Esophagus (tissue), 2 donors: Measurements from ENCODE around the gene ISG20L2. TPM values are rescaled to one million over a fixed set of nuclear protein-coding genes. Genes with fewer than 3 reads are reported as not detected.
A peak's percentile ranks its signal among the peaks of the same experiment; 100 is the strongest.

Source experiments
- H3K27ac ChIP-seq, 2 donors: one replicate each; pipeline ENCODE4 v1.5.1; 2013; ENCODE audit warnings: low read depth in 2 of 2, mild to moderate bottlenecking in 2 of 2, inconsistent platforms in 1 of 2, low read length in 1 of 2, moderate library complexity in 1 of 2
- H3K27me3 ChIP-seq, 2 donors: one replicate each; pipeline ENCODE4 v1.6.1; 2013; ENCODE audit warnings: low read length in 2 of 2, control low read depth in 1 of 2, mild to moderate bottlenecking in 1 of 2; ENCODE audit not compliant: insufficient read depth in 2 of 2, control insufficient read depth in 1 of 2
- H3K36me3 ChIP-seq, 2 donors: one replicate each; pipeline ENCODE4 v1.6.1; 2013; ENCODE audit warnings: low read length in 1 of 2; ENCODE audit not compliant: control insufficient read depth in 2 of 2, insufficient read depth in 2 of 2
- H3K4me1 ChIP-seq, 2 donors: one replicate each; pipeline ENCODE4 v1.6.1; 2013; ENCODE audit warnings: low read length in 1 of 2; ENCODE audit not compliant: control insufficient read depth in 2 of 2, insufficient read depth in 2 of 2
- H3K4me3 ChIP-seq, 2 donors: one replicate each; pipeline ENCODE4 v1.5.1; 2013; ENCODE audit warnings: low read length in 2 of 2, mild to moderate bottlenecking in 2 of 2, low read depth in 1 of 2, moderate library complexity in 1 of 2
- H3K9me3 ChIP-seq, 2 donors: one replicate each; pipeline ENCODE4 v1.6.1; 2013; ENCODE audit warnings: mild to moderate bottlenecking in 2 of 2, low read depth in 1 of 2, low read length in 1 of 2, moderate library complexity in 1 of 2; ENCODE audit not compliant: control insufficient read depth in 2 of 2, insufficient read depth in 1 of 2
- whole genome bisulfite sequencing, 2 donors: extraction: QIAGEN DNeasy Blood & Tissue Kit; methylation state at CpG; one replicate each; pipeline ENCODE4 v1.1.7; 2013; 5-methylcytosine and 5-hydroxymethylcytosine counted together
- polyA plus RNA-seq, 2 donors: library from polyadenylated mRNA; stranded (reverse); fragments of 200-250 nt; gene quantifications; one replicate each; pipeline ENCODE4 v1.2.3, GENCODE V29; 2013
- donor health status: healthy with polysubstance abuse.
- donor health status: Bipolar disorder and iron deficiency.

Gene ISG20L2
- polyA plus RNA-seq, 2 donors: 8.5 to 16.5 TPM

DNA sequence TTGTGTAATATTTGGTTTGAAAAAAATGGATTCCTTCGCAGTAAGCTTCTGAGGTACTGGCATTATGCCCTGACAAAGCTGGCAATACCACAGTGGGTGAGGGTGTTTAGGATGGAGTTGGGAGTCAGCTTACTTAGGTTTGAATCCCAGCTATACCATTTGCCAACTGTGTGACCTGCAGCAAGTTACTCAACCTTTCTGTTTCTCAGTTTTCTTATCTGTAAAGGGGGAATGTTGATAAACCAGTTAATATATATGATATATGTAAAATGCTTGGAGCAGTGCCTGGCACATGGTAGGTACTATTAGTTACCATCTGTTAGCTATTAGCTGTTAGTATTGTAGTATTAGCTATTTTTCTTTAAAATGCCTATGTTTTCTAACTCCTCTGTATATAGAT lies 27.8 kb upstream of the ISG20L2 start:
- H3K9me3 ChIP-seq: no peaks in the 10 kb centered on the region
- no peak overlapping the region for H3K27ac ChIP-seq
- H3K27me3 ChIP-seq: no peaks in the 10 kb centered on the region
- no peak overlapping the region for H3K4me3 ChIP-seq
- H3K36me3 ChIP-seq: no peaks in the 10 kb centered on the region
- peaks cover 0 to 2% of the 10 kb centered on the region in 2 donors for H3K4me1 ChIP-seq
- WGBS, 2 donors: 93 to 94% methylated on average over 1 of the region's 1 CpG

DNA sequence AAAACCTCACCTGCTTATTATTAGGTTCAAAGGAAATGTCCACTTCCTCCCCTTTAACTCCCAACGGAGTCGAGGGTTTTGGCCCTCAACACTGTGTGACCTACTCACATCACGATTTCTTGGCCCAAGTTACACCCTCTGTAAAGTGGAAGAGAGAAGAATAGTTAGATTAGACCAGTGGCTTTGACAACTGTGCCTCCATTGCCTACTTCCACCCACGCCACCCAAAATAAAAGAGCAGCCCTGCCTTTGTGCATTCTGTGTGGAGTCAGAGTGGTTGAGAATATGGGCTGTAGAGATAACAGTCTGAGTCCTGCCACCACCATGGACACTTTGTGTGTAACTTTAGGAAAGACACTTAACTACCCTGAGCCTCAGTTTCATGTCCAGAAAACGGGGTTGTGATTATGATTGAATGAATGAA lies 27.0 kb upstream of the ISG20L2 start:
- 73 to 77% methylated on average over 5 of the region's 5 CpGs for WGBS, 2 donors
- no peak overlapping the region for H3K4me3 ChIP-seq

DNA sequence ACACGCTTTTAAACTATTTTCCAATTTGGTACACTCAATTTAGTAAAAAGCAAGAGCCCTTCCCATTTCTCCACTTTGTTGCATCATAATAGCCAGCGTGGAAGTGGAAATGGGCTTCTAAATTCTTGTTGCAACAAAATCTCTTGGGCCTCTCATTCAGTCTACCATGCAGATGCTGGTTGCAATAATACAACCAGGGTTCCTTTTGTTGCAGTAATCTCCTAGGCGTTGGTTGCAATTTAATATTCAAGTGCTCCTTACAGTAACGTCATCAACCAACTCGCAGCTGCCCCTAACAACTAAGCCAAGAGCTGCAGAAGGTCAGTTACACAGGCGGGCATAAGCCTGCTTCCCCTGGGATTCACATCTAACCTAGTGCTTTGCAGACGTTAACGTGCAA lies 25.7 kb upstream of the ISG20L2 start:
- H3K27ac ChIP-seq: no peak overlapping the region
- H3K27me3 ChIP-seq: no peaks in the 10 kb centered on the region
- no peaks in the 10 kb centered on the region for H3K9me3 ChIP-seq
- no peak overlapping the region for H3K4me3 ChIP-seq
- no peaks in the 10 kb centered on the region for H3K36me3 ChIP-seq
- 82 to 83% methylated on average over 8 of the region's 8 CpGs for WGBS, 2 donors
- peaks cover 0 to 9% of the 10 kb centered on the region in 2 donors for H3K4me1 ChIP-seq

More for the DNA sequence above, 27.0 kb upstream of the ISG20L2 start:
- H3K4me1 ChIP-seq: peaks cover 0 to 2% of the 10 kb centered on the region in 2 donors
- H3K27me3 ChIP-seq: no peaks in the 10 kb centered on the region
- no peaks in the 10 kb centered on the region for H3K36me3 ChIP-seq
- H3K9me3 ChIP-seq: no peaks in the 10 kb centered on the region
- H3K27ac ChIP-seq: no peak overlapping the region

DNA sequence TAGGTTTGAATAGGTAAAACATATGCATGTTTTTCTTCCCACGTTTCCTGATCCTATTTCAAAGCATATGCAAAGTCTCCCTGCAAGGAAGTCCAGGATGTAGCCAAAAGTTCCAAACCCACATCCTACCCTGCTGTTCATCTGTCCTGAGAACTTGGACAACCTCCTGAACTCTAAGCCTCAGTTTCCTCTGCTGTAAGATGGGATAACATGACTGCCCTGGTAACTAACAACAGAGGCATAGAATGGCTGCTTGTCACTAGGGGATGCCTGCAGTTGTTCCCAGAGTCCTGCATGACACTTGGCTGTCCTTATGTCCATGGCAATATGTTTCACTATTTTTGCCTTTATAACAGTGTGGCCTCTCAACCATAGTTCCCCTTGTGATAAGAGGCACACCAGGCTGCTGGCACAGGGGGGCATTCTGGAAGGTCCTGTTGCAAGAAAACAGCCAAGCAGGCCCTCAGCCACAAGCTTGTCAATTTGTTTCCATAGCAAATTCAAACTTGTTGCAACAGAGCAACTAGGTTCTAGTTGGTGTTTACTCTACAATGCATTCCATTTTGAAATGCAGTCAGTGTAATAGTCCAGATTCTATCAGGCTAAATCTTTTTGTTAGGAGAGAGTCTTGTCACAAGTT lies 24.4 kb upstream of the ISG20L2 start:
- Histone ChIP-seq H3K27ac (peak overlapping the region in 1 of 2 donors; percentile 28), H3K27me3 (no peaks in the 10 kb centered on the region), H3K36me3 (no peaks in the 10 kb centered on the region), H3K4me3 (peak overlapping the region in 1 of 2 donors; percentile 99), H3K9me3 (no peaks in the 10 kb centered on the region), H3K4me1 (peaks cover 0 to 12% of the 10 kb centered on the region in 2 donors)
- 15 to 16% methylated on average over 1 of the region's 1 CpG for WGBS, 2 donors

DNA sequence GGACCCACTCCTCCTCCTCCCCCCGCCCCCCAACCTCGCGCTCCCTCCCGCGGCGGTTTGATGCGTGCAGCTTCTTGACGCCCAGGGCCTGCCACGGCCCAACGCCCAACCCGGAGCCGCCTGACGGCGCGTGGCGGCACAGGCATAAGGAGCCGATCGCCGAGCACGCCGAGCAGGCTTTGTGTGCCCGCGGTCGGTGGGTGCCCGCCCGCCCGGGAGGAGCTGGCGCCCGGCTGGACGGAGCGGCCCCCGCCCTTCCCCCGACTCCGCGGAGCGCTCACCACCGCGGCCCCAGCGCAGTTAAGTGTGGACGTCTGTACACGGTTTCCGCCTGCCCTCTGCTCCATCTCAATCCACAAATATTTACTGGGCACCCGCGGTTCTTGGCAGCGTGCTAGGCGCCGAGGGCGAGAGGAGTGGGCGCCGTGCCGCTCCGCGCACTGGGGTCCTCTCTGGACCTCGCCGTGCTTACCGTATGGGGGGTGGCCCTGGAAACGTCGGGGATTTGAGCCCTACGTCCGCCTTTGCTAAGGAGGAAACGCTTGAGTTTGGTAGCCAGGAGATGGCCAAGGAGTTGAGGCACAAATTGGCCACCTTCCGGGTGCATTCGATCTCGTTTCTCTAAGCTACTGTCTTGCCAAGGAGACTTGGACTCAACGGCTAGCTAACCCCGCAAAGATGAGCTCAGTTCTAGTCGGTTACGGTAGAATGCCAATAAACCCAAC lies 23.4 kb upstream of the ISG20L2 start:
- Histone ChIP-seq H3K4me1 (peaks cover 0 to 18% of the 10 kb centered on the region in 2 donors), H3K27ac (peak overlapping the region; percentile 96 to 98), H3K4me3 (peak overlapping the region; percentile 95 to 99), H3K36me3 (no peaks in the 10 kb centered on the region), H3K9me3 (no peaks in the 10 kb centered on the region), H3K27me3 (no peaks in the 10 kb centered on the region)
- WGBS, 2 donors: 0% methylated on average over 48 to 68 of the region's 68 CpGs

DNA sequence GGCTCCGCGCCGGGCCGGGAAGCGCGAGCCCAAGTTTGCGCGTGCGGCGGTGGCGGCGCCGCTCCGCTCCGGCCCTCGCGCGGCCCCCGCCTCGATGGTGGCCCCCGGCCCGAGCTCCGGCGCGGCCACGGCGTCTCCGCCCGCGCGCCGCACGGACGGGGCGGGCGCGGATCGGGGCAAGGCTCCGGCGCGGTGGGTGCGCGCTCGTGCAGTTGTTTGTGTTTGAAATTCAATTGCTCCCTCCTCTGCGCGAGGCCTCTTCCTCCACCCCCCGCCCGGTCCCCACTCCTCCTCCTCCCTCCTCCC lies 22.8 kb upstream of the ISG20L2 start, which contains the start of gene HDGF:
HDGF (minus strand) TSS at position 225 of the 306 bp plus-strand sequence. CDS start 246 bp downstream, outside the sequence.
- peaks cover 0 to 18% of the 10 kb centered on the region in 2 donors for H3K4me1 ChIP-seq
- 0% methylated on average over 32 to 48 of the region's 48 CpGs for WGBS, 2 donors

DNA sequence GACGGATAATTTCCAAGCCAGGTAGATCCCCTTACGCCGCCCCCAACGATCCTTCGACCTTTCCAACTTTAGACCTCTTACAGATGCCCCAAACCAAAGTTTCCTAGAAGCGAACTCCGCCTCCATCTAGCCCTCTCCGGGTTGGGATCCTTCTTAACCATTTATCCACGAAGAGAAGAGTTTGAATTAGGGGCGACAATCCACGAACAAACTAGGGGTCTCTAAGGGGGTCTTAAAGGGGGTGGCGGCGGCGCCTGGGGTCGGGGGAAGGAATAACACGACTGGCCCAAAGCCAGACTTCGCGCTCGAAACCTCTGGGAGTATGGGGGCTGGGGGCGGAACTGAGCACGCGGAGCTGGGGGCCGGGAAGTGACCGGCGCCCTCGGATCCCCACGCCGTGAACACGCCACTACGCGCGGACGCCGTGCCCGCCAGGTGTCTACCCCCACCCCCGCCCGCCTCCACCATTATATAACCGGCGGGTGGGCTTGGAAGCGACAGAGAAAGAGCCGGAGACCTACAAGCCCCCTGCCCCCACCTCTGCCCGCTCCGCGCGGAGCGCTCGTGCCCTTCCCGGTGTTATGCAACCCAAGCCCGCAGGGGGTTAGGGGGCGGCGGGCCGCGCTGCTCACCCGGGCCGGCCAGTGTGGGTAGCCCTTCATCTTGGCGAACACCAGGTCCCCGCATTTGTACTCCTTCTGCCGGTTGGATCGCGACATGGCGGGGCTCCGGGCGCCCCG lies 22.3 kb upstream of the ISG20L2 start:
- no peaks in the 10 kb centered on the region for H3K9me3 ChIP-seq
- peak overlapping the region; percentile 96 to 98 for H3K27ac ChIP-seq
- no peaks in the 10 kb centered on the region for H3K36me3 ChIP-seq
- peaks cover under 1 to 21% of the 10 kb centered on the region in 2 donors for H3K4me1 ChIP-seq
- WGBS, 2 donors: 1% methylated on average over 57 to 64 of the region's 64 CpGs
- peak overlapping the region; percentile 95 to 99 for H3K4me3 ChIP-seq
- H3K27me3 ChIP-seq: no peaks in the 10 kb centered on the region

More for the DNA sequence above, 22.8 kb upstream of the ISG20L2 start, which contains the start of gene HDGF:
- Histone ChIP-seq H3K9me3 (no peaks in the 10 kb centered on the region), H3K27me3 (no peaks in the 10 kb centered on the region), H3K36me3 (no peaks in the 10 kb centered on the region), H3K27ac (peak within 1 kb of the TSS; percentile 96 to 98), H3K4me3 (peak within 1 kb of the TSS; percentile 95 to 99)

DNA sequence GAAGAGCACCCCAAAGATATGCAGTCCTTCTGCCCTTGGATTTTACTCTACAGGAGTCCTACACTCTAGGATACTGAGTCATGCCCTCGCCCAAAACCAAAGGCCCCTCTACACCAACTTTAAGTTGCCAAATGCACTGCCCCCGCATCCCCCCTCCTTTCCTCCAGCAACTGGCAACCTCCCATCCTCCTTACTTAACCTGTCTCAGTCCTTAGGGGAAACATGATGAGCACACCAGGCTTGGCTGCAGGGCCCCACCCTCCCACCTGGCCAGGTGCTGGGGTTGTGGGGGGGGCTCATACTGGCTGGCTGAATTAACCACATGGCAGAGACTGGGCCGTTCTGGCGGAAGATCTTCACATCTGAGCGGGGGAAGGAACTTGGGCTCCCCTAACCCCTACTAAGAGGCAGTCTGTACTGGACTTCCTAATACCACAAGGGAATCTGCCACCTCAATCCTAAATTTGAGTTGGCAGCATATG lies 21.7 kb upstream of the ISG20L2 start:
- Histone ChIP-seq H3K27ac (peak overlapping the region; percentile 96 to 98), H3K4me3 (peak overlapping the region; percentile 95 to 99), H3K4me1 (peaks cover 3 to 21% of the 10 kb centered on the region in 2 donors), H3K27me3 (no peaks in the 10 kb centered on the region), H3K9me3 (no peaks in the 10 kb centered on the region), H3K36me3 (peaks cover 0 to under 1% of the 10 kb centered on the region in 2 donors)
- 0 to 5% methylated on average over 5 of the region's 5 CpGs for WGBS, 2 donors

DNA sequence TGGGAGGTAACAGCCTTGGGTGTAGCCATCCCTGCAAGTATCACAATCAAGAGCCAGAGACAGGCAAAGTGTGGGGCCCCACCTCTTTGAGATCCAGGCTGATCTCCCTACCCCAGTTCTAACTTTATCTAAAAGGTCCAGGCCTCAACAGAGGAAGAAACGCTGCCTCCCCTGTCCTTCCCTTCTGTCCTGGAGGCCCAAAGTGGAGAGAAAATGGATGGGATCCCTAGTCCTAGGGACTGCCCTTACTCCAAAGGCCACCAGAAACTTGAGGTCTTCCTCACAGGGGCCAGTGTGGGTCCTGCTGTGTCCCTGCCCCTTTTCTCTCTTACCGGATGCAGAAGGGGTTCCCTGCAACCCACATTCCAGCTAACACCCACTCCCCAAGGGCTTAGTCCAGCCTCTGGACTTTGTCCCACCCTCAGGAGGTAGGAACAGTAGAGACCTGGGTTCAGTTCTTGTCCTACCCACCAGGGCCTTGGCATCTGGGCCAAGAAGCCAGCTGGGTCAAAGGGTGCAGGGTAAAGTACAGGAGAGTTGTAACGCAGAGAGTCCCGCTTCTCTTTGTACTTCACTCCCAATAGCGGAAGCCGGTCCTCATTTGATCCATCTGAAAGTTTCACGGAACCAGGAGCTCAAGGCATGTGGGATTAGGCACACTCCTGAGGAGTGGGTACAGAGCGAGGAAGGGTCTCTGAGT lies 21.0 kb upstream of the ISG20L2 start:
- peaks cover 3 to 21% of the 10 kb centered on the region in 2 donors for H3K4me1 ChIP-seq
- peak overlapping the region; percentile 96 to 98 for H3K27ac ChIP-seq
- WGBS, 2 donors: 11 to 12% methylated on average over 8 of the region's 8 CpGs
- peak overlapping the region; percentile 95 to 99 for H3K4me3 ChIP-seq
- H3K27me3 ChIP-seq: no peaks in the 10 kb centered on the region
- H3K9me3 ChIP-seq: no peaks in the 10 kb centered on the region
- H3K36me3 ChIP-seq: peaks cover 0 to 5% of the 10 kb centered on the region in 2 donors
